ENCODE measurements around the gene TM7SF2.
"Not testable (repeated sequence)": the region's sequence is repeated elsewhere in the genome, so short reads cannot be mapped to it uniquely, and the experiment has no call there.

TM7SF2 gene

GRCh38 chr11:65117206-65118096 is 5.8 kb downstream of the TM7SF2 start, which contains the start of gene ZNHIT2:
Gene ZNHIT2 (minus strand): TSS chr11:65117701. CDS start chr11:65117653, 48 bp downstream.
- Histone ChIP-seq H3K4me3 (ENCODE audit: low read depth in 1 of 2, low read length in 2 of 2) (peak within 1 kb of the TSS; percentile 91 to 99), H3K27me3 (ENCODE audit: insufficient read depth, low read length, poor library complexity) (no peaks in the 10 kb centered on the region), H3K79me2 (ENCODE audit: insufficient read depth, low read length) (peaks cover 66% of the 10 kb centered on the region), H3K9me3 (ENCODE audit: insufficient read depth, low read length, severe bottlenecking) (no peaks in the 10 kb centered on the region), H2AFZ (ENCODE audit: low read depth, low read length) (peak within 1 kb of the TSS; percentile 80), H3K36me3 (ENCODE audit: insufficient read depth, low read length) (peaks cover 55% of the 10 kb centered on the region), H3K4me1 (ENCODE audit: insufficient read depth, low read length) (peaks cover 69% of the 10 kb centered on the region), H3K4me2 (ENCODE audit: insufficient read depth, low read length) (peak within 1 kb of the TSS; percentile 98), H4K20me1 (ENCODE audit: insufficient read depth, low read length) (peaks cover 24% of the 10 kb centered on the region; the same call in 1 of the 2 replicates), H3K9ac (ENCODE audit: low read depth, low read length) (peak within 1 kb of the TSS; percentile 91), H3K27ac (ENCODE audit: low read length) (peak within 1 kb of the TSS; percentile 91)
- DNase-seq (peak; percentile 100), ATAC-seq (ENCODE audit: insufficient read depth, low read depth) (peak; percentile 70)
- TF ChIP-seq CTCF (IDR thresholded peaks at IDR 0.05; ENCODE audit: borderline replicate concordance, extremely low read depth, low read length, poor library complexity, severe bottlenecking) = peak; percentile 93
- no peak for TF ChIP-seq EZH2 (IDR thresholded peaks at IDR 0.05; ENCODE audit: borderline replicate concordance, low read depth, low read length, severe bottlenecking)

DNA sequence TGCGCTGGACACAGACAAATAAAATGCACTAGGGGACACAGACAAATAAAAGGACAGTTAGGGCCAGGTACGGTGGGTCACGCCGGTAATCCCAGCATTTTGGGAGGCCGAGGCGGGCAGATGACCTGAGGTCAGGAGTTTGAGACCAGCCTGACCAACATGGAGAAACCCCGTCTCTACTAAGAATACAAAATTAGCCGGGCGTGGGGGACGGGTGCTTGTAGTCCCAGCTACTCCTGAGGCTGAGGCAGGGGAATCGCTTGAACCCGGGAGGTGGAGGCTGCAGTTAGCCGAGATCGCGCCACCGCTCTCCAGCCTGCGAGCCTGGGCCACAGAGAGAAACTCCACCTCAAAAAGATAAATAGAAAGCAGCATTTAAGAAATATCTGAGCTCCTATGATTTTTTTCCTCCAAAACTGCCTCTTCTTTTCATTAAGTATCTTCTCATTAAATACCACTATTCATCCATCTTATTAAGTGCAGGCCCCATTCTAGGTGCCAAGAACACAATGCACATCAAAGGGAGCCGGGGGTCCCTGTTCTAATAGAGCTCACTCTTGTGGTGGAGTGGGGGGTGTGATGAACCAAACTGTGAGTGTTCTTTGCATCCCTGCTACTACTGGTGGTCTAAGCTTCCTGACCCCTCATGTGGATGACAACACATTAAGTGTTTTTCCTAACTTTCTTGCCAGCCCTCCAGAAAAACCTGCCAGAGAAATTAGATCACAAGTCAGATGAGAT is 6.6 kb downstream of the TM7SF2 start:
- H3K27me3 ChIP-seq (ENCODE audit: insufficient read depth, low read length, poor library complexity) = no peaks in the 10 kb centered on the region
- peak overlapping the region; percentile 27 for H3K9ac ChIP-seq (ENCODE audit: low read depth, low read length)
- H3K4me1 ChIP-seq (ENCODE audit: insufficient read depth, low read length) = peaks cover 67% of the 10 kb centered on the region
- DNase-seq (no peak), ATAC-seq (ENCODE audit: insufficient read depth, low read depth) (no peak)
- peak overlapping the region; percentile 43; the same call in 1 of the 2 replicates for H3K4me2 ChIP-seq (ENCODE audit: insufficient read depth, low read length)
- H3K79me2 ChIP-seq (ENCODE audit: insufficient read depth, low read length) = peaks cover 67% of the 10 kb centered on the region
- H4K20me1 ChIP-seq (ENCODE audit: insufficient read depth, low read length) = peaks cover 24% of the 10 kb centered on the region; the same call in 1 of the 2 replicates
- H3K4me3 ChIP-seq (ENCODE audit: low read depth in 1 of 2, low read length in 2 of 2) = peak overlapping the region in 1 of 2 experiments; percentile 11; a peak in 1 of 4 replicates
- H3K36me3 ChIP-seq (ENCODE audit: insufficient read depth, low read length) = peaks cover 55% of the 10 kb centered on the region
- no peak overlapping the region for H3K27ac ChIP-seq (ENCODE audit: low read length)
- no peak overlapping the region for H2AFZ ChIP-seq (ENCODE audit: low read depth, low read length)
- TF ChIP-seq EZH2 (IDR thresholded peaks at IDR 0.05; ENCODE audit: borderline replicate concordance, low read depth, low read length, severe bottlenecking) = no peak
- no peak for TF ChIP-seq CTCF (IDR thresholded peaks at IDR 0.05; ENCODE audit: borderline replicate concordance, extremely low read depth, low read length, poor library complexity, severe bottlenecking)
- no peaks in the 10 kb centered on the region for H3K9me3 ChIP-seq (ENCODE audit: insufficient read depth, low read length, severe bottlenecking)

DNA sequence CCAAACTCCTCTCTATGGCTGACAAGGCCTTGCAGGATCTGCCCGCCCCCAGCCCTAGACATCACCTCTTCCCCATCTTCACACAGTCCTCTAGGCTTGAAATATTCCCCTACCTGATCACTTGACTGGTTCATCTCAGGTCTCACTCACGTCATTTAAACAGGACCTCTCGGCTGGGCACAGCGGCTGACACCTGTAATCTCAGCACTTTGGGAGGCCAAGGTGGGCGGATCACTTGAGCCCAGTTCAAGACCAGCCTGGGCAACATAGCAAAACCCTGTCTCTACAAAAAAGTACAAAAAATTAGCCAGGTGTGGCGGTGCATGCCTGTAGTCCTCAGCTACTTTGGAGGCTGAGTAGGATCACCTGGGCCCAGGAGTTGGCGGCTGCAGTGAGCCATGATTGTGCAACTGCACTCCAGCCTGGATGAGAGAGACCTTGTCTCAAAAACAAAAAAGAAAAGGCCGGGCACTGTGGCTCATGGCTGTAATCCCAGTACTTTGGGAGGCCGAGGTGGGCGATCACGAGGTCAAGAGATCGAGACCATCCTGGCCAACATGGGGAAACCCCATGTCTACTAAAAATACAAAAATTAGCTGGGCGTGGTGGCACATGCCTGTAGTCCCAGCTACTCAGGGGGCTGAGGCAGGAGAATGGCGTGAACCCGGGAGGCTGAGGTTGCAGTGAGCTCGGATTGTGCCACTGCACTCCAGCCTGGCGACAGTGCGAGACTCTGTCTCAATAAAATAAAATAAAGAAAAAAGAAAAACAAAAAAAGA is 7.4 kb downstream of the TM7SF2 start:
- Histone ChIP-seq H4K20me1 (ENCODE audit: insufficient read depth, low read length) (peaks cover 24% of the 10 kb centered on the region; the same call in 1 of the 2 replicates), H3K4me1 (ENCODE audit: insufficient read depth, low read length) (peaks cover 67% of the 10 kb centered on the region), H3K36me3 (ENCODE audit: insufficient read depth, low read length) (peaks cover 56% of the 10 kb centered on the region), H3K79me2 (ENCODE audit: insufficient read depth, low read length) (peaks cover 65% of the 10 kb centered on the region)
- not testable (repeated sequence) for H3K9ac ChIP-seq (ENCODE audit: low read depth, low read length); H3K9me3 ChIP-seq (ENCODE audit: insufficient read depth, low read length, severe bottlenecking); H3K27me3 ChIP-seq (ENCODE audit: insufficient read depth, low read length, poor library complexity); H3K4me3 ChIP-seq (ENCODE audit: low read depth in 1 of 2, low read length in 2 of 2); H3K27ac ChIP-seq (ENCODE audit: low read length); H3K4me2 ChIP-seq (ENCODE audit: insufficient read depth, low read length); H2AFZ ChIP-seq (ENCODE audit: low read depth, low read length); ATAC-seq (ENCODE audit: insufficient read depth, low read depth); DNase-seq
